Activated CD4-positive, alpha-beta T cell treated with anti-CD3 and anti-CD28 coated beads, Interleukin-2, amount 10 ng/mL, durations not matched to agents 7 days and 5 days (primary cell): Measurements from ENCODE around the gene GORAB. TPM values are rescaled to one million over a fixed set of nuclear protein-coding genes. Genes with fewer than 3 reads are reported as not detected.

Experiments used
- CTCF ChIA-PET: fragments of 350-600 bp; sonication (Branson Sonifier 250); formaldehyde crosslinking; loops from one replicate; lab custom pipeline; 2021; ENCODE audit warnings: antibody characterized with exemption; lab: Charles Lee
- POLR2A ChIA-PET: fragments of 350-600 bp; sonication (Branson Sonifier 250); formaldehyde crosslinking; loops from one replicate; lab custom pipeline; 2021; ENCODE audit warnings: antibody characterized with exemption; lab: Charles Lee
- DNase-seq: peaks from one replicate; pipeline ENCODE4 v3.0.0-alpha.2; 2020
- H3K27ac Mint-ChIP-seq: one replicate; pipeline ENCODE4 v1.8.0; 2021; ENCODE audit warnings: mild to moderate bottlenecking, moderate library complexity, mixed read lengths
- H3K27me3 Mint-ChIP-seq: one replicate; pipeline ENCODE4 v1.8.0; 2021; ENCODE audit warnings: mixed read lengths
- H3K36me3 Mint-ChIP-seq: one replicate; pipeline ENCODE4 v1.8.0; 2021; ENCODE audit warnings: low read depth, mixed read lengths
- H3K4me1 Mint-ChIP-seq: one replicate; pipeline ENCODE4 v1.8.0; 2021; ENCODE audit warnings: mixed read lengths
- H3K4me3 Mint-ChIP-seq: one replicate; pipeline ENCODE4 v1.8.0; 2021; ENCODE audit warnings: mild to moderate bottlenecking, moderate library complexity, mixed read lengths
- H3K9me3 Mint-ChIP-seq: one replicate; pipeline ENCODE4 v1.8.0; 2021; ENCODE audit warnings: mixed read lengths
- total RNA-seq, 2 experiments: library from RNA; stranded (reverse); gene quantifications; one replicate each; pipeline ENCODE4 v1.2.3, GENCODE V29; 2021

GORAB gene
- total RNA-seq, 2 experiments from 2014 or later = 12.9 to 13.0 TPM

DNA sequence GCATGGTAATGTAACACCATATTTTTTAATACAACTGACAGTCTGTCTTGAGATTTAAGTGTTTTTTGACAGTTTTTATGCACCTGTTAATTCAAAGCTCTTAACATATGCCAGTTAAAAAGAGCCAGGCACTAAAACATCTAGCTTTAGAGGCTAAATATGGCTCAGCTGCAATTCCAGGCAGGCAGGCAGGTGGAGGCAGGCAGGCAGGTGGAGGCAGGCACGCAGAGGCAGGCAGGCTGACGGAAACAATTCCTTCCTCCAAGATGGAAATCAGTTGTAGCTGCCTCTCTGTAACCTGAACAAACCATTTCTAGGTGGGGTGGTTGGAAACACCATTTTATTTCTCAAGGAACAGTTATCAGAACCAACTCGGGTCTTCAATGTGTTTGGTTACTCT, 51.2 kb downstream of the GORAB start:
- ChIA-PET CTCF (no interaction called here), POLR2A (no interaction called here)
- H3K9me3 Mint-ChIP-seq = peaks cover 3% of the 10 kb centered on the region
- H3K27ac Mint-ChIP-seq = no peak overlapping the region
- H3K27me3 Mint-ChIP-seq = peaks cover 24% of the 10 kb centered on the region
- no peaks in the 10 kb centered on the region for H3K4me1 Mint-ChIP-seq
- DNase-seq = no peak
- H3K36me3 Mint-ChIP-seq = no peaks in the 10 kb centered on the region
- no peak overlapping the region for H3K4me3 Mint-ChIP-seq

DNA sequence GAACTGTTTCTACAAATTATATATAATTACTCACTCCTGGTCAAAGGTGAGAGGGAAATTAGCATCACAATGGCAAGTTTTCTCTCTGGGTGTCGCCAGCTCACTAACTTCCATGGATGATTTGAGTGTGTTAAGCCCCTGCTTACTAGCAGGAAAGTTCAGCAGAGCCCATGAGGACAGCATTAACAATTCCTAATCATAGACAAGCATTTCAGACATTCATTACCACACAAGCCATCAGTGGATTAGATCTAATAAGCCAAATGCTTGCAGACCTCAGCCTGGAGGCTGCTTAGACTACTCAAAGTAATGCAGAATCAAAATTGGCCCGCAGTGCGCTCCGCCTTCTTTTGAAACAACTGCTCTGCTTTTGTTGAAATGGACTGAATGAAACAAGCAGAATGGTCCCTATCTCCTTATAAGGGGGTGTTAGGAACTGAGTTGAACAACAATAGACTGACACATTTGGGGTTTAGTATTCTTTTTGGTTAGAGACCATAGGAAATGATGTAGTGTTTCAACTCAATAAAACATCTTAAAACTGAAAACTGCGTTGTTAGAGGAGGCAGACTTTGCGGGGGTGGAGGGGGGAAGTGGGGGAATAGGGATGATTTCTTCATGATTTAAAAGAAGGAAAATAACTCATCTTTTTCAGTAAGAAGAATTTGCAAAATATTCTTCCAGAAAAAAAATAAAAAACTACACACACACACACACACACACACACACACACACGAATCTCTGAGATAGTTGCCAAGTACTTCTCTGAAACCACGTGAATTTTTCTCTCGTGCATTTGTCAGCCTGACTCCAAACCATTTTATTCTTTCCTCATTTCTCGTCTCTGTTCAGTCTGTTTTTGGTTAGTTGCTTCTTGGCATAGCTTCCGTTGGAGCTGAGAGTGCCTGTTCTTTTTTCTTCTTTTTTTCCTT, 54.6 kb downstream of the GORAB start:
- Mint-ChIP-seq H3K4me1 (no peaks in the 10 kb centered on the region), H3K27me3 (peaks cover 26% of the 10 kb centered on the region), H3K9me3 (no peaks in the 10 kb centered on the region), H3K4me3 (no peak overlapping the region), H3K36me3 (no peaks in the 10 kb centered on the region), H3K27ac (no peak overlapping the region)
- ChIA-PET POLR2A (no interaction called here), CTCF (no interaction called here)
- DNase-seq = no peak

DNA sequence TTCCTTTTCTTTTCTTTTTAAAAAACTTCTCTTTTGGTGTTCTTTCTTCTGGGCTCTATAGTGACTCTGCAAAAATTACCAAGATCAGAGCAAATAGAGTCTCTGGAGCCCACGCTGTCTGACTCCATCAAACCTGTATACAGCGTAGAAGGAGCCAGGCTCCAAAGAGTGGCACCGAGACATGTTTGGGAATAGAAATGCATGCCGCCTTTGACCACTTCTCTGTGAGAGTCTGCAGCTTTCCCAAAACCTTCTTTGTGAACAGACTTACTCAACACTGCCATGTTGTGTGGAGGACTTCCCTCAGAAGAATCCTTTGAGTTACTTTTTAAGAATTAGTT, 55.3 kb downstream of the GORAB start:
- H3K9me3 Mint-ChIP-seq = no peaks in the 10 kb centered on the region
- H3K27ac Mint-ChIP-seq = no peak overlapping the region
- peaks cover 26% of the 10 kb centered on the region for H3K27me3 Mint-ChIP-seq
- H3K4me1 Mint-ChIP-seq = no peaks in the 10 kb centered on the region
- DNase-seq = no peak
- no peak overlapping the region for H3K4me3 Mint-ChIP-seq
- ChIA-PET POLR2A (no interaction called here), CTCF (no interaction called here)
- H3K36me3 Mint-ChIP-seq = no peaks in the 10 kb centered on the region

DNA sequence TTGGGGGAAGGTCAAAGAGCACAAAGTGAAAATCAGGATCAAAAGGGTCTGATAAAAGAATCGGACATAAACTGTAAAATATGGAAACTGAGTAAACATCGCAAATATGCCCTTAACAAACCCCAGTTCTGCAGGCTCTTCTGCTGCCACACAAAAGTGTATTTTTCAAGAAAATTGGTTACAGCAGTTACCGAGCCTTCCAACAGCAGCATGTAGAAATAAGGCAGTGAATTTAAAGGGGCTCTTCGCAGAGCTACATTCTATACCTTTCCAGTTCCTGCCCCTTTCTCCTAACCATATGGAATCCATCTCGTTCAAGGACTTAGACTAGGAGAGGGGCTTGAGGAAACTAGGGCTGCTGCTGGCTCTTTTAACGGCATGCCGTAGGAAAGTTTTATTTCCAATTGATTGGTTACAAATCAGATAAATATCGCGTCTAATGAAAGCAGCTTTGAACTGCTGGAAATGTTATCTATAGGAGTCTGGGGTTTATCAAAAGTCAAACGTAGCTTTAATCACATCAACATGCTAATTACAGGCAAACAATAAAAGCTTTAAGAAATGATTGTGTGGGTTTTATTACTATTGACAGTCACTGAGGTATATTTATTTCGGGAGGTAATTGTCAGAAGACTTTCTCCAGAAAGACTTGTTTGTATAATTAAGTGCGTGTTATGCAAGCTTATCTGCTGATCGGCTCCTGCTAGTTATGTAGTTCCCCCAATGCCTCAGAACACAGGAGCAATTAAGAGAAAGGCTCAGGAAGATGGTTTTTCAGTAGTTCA, 59.1 kb downstream of the GORAB start:
- POLR2A ChIA-PET = no interaction called here
- Mint-ChIP-seq H3K27ac (no peak overlapping the region), H3K27me3 (peaks cover 16% of the 10 kb centered on the region), H3K4me1 (no peaks in the 10 kb centered on the region), H3K4me3 (no peak overlapping the region), H3K9me3 (peaks cover 3% of the 10 kb centered on the region), H3K36me3 (no peaks in the 10 kb centered on the region)
- CTCF ChIA-PET = no interaction called here
- no peak for DNase-seq

DNA sequence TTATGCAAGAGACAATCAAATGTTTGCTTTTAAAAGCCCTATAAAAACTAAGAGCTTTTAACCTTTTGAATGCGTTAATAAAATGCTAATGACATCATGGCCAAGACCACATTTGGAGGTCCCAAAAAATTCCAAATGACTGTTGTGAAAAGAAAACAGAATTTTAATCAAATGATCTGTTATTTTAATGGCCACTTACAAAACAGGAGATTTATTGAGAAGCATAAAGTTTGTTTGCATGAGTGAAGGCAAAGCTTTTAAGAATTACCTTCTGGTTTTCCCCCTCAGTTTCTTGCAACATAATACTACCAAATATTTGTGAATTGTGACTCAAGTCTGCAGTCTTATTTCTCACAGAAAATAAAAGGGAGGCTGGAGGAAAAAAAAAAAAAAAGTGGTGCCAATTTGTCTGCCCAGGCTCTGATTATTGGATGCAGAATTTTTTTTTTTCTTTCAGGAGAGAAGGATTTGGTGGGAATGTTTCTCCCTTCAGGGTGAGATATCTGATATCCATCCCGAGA, 60.7 kb downstream of the GORAB start:
- Mint-ChIP-seq H3K27ac (no peak overlapping the region), H3K4me3 (no peak overlapping the region), H3K27me3 (peaks cover 9% of the 10 kb centered on the region), H3K9me3 (peaks cover 5% of the 10 kb centered on the region), H3K4me1 (no peaks in the 10 kb centered on the region), H3K36me3 (no peaks in the 10 kb centered on the region)
- CTCF ChIA-PET = no interaction called here
- no peak for DNase-seq
- POLR2A ChIA-PET = no interaction called here

DNA sequence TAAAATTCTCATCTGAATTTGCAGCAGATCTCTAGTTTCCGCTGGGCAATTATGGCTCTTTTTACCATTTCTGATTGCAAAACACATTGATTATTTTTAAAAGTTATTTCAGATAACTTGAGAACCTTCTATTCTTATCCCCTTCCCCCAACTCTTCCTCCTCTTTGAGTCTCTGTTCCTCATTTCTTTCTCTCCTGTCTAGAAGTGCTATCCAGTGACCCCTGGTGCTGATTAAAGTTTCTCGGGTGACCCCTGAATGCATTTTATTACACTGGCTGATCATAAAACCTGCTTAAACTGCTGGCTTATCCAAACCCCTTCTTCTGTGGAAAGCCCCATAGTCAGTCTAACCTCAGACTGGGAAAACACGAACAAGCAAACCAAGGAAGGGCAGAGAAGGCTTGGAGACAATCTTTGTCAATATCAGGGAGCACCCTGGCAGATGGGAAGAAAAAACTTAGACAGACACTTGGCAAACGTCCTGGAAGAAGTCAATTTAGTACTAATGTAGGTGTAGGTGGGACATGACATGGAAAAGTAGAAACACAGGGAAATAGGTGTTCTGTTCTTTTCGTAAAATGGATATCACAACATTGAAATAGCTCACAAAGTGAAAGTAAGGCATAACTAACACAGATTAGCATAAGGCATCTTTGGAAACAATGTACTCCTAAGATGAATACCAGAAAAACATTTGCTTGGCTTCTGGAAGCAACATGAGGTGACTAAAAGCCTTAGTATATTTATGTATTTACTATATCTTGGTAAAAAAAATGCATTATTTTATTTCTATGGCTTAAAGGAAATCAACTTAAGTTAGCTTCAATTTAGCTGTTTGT, 61.4 kb downstream of the GORAB start:
- Mint-ChIP-seq H3K36me3 (no peaks in the 10 kb centered on the region), H3K4me3 (no peak overlapping the region), H3K9me3 (peaks cover 5% of the 10 kb centered on the region), H3K4me1 (no peaks in the 10 kb centered on the region), H3K27ac (no peak overlapping the region), H3K27me3 (peaks cover 9% of the 10 kb centered on the region)
- POLR2A ChIA-PET = no interaction called here
- CTCF ChIA-PET = interaction anchor here (0.7 kb wide), 2 partner anchors 31 to 67 kb away, joined by 3 read pairs; no protein-coding TSS in a partner anchor
- DNase-seq = no peak

DNA sequence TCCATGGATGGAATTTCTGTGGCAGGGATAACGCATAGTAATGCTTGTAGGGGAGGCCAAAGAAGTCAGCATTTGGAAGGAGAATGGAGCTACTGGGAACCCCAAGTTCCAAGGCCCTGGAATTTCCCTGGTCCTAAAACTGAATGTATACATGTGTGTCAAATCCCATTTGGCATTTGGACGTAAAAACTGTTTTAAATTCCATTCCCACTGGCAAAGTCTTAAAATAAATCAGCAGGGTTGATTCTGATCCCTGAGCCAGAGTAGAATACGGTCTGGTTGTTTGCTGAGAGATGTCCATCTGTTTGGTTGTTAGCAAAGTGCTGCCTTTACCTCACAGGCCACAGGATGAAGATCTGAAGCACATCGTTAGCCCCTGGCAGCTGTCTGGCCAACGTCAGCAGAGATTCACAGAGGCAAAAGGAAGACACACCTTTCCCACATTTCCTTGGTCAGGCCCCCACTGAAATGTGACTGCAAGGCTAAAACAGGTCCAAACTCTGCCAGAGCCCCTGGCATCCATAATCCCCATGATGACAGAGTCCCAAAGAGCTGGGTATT, 62.2 kb downstream of the GORAB start:
- CTCF ChIA-PET = interaction anchor here (0.6 to 0.7 kb wide), 3 partner anchors 30 to 176 kb away, joined by 3 read pairs; no protein-coding TSS in a partner anchor
- H3K27me3 Mint-ChIP-seq = peaks cover 7% of the 10 kb centered on the region
- H3K9me3 Mint-ChIP-seq = peaks cover 5% of the 10 kb centered on the region
- DNase-seq = no peak
- POLR2A ChIA-PET = no interaction called here
- no peak overlapping the region for H3K4me3 Mint-ChIP-seq
- H3K4me1 Mint-ChIP-seq = no peaks in the 10 kb centered on the region
- H3K27ac Mint-ChIP-seq = no peak overlapping the region
- no peaks in the 10 kb centered on the region for H3K36me3 Mint-ChIP-seq

DNA sequence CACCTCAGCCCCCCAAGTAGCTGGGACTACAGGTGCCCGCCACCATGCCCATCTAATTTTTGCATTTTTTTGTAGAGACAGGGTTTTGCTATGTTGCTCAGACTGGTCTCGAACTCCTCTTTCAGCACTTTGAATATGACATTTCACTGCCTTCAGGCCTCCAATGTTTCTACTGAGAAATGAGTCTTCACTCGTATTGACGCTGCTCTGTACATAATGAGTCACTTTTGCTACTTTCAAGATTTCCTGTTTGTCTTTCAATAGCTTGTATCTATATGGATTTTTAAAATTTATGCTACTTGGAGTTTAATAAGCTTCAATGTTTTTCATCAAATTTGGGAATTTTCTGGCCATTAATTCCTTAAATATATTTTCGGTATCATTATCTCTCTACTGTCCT, 64.7 kb downstream of the GORAB start:
- ChIA-PET CTCF (no interaction called here), POLR2A (no interaction called here)
- Mint-ChIP-seq H3K27me3 (no peaks in the 10 kb centered on the region), H3K4me3 (no peak overlapping the region), H3K4me1 (no peaks in the 10 kb centered on the region), H3K36me3 (no peaks in the 10 kb centered on the region), H3K27ac (no peak overlapping the region), H3K9me3 (peaks cover 10% of the 10 kb centered on the region)
- DNase-seq = no peak

DNA sequence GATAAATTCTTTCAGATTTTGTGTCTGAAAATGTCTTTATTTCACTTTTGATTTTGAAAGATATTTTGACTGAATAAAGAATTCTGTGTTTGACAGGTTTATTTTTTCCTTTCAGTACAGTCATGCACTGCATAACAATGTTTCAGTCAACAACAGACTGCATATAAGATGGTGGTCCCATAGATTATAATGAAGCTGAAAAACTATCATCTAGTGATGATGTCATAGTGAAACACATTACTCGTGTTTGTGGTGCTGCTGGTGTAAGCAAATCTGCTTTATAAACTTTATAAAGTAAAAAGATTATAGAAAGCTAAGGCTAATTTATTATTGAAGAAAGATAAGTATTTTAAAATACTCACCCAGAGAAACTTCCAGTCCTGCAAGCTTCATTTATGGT, 66.7 kb downstream of the GORAB start:
- DNase-seq = no peak
- Mint-ChIP-seq H3K9me3 (peaks cover 15% of the 10 kb centered on the region), H3K27me3 (no peaks in the 10 kb centered on the region), H3K27ac (no peak overlapping the region), H3K4me1 (no peaks in the 10 kb centered on the region), H3K4me3 (no peak overlapping the region), H3K36me3 (no peaks in the 10 kb centered on the region)
- ChIA-PET CTCF (no interaction called here), POLR2A (no interaction called here)

DNA sequence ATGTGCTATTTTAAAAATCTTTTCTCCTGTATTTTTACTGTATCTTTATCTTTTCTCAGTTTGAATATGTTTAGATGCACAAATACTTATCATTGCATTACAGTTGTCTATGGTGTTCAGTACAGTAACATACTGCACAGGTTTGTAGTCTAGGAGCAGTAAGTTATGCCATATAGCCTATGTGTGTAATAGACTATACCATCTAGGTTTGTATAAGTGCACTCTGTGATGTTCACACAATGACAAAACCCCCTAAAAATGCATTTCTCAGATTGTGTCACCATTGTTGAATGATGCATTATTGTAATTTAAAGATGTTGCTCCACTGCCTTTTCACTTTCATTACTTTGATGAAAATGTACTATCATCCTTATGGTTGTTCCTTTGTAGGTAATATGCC, 67.1 kb downstream of the GORAB start:
- H3K36me3 Mint-ChIP-seq = no peaks in the 10 kb centered on the region
- DNase-seq = no peak
- POLR2A ChIA-PET = no interaction called here
- no peak overlapping the region for H3K4me3 Mint-ChIP-seq
- CTCF ChIA-PET = no interaction called here
- H3K27ac Mint-ChIP-seq = no peak overlapping the region
- no peaks in the 10 kb centered on the region for H3K27me3 Mint-ChIP-seq
- H3K9me3 Mint-ChIP-seq = peaks cover 15% of the 10 kb centered on the region
- H3K4me1 Mint-ChIP-seq = no peaks in the 10 kb centered on the region

DNA sequence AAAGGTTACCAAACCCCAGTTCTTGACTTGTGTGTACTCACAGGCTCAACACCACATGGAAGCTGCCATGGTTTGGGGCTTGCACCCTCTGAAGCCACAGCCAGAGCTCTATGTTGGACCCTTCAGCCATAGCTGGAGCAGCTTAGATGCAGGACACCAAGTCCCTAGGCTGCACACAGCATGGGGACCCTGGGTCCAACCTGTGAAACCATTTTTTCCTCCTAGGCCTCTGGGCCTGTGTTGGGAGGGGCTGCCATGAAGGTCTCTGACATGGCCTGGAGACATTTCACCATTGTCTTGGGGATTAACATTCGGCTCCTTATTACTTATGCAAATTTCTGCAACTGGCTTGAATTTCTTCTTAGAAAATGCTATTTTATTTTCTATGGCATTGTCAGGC, 69.9 kb downstream of the GORAB start:
- H3K4me1 Mint-ChIP-seq = no peaks in the 10 kb centered on the region
- no peaks in the 10 kb centered on the region for H3K27me3 Mint-ChIP-seq
- no peak for DNase-seq
- no peak overlapping the region for H3K4me3 Mint-ChIP-seq
- ChIA-PET POLR2A (no interaction called here), CTCF (no interaction called here)
- H3K27ac Mint-ChIP-seq = no peak overlapping the region
- no peaks in the 10 kb centered on the region for H3K36me3 Mint-ChIP-seq
- H3K9me3 Mint-ChIP-seq = peaks cover 10% of the 10 kb centered on the region
